NCI-H2227 (cell line): ENCODE measurements around the gene ADCY1.

ENCODE experiments used
- DNase-seq: peaks from one replicate; lab custom pipeline; 2025; ENCODE audit not compliant: unreplicated experiment; lab: John Stamatoyannopoulos, UW

ADCY1 gene

GRCh38 chr7:45663167-45663921 lies 89.2 kb downstream of the ADCY1 start:
- DNase-seq: no peak

DNA sequence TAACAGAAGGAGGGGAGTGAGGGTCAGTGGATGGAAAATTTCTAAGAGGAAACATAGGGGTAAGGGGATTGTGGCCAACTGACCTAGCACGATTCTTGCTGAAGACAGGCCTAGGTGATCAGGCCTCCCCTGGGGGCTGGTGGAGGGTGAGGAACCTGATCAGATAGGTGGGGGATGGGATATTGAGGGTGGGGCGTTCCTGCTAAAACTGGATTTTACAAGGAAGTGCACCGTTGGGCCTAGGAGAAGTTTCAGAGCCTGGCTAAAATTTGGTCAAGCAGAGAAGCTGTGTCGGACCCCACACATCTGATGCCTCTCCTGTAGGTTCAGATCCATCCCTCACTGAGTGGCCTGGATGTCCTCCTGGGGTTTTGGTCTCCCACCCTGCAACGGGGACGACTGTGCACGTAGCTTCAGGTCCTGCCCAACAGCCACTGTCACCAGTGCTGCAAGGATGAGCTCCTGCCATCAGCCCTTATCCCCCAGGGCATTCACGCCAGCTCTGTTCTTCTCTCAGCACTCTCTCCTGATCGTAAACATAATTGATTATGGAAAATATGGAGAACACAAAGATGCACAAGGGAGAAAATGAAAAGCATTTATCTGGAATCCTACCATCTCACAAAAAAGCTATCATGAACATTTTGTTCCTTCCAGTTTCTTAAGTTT lies 89.9 kb downstream of the ADCY1 start:
- no peak for DNase-seq

GRCh38 chr7:45665172-45665571 lies 91.0 kb downstream of the ADCY1 start:
- no peak for DNase-seq

GRCh38 chr7:45670227-45670626 lies 96.1 kb downstream of the ADCY1 start:
- no peak for DNase-seq

- no peak for DNase-seq
Measured at GRCh38 chr7:45670717-45671116, 96.5 kb downstream of the ADCY1 start.

GRCh38 chr7:45677311-45677900 lies 103.2 kb downstream of the ADCY1 start:
- no peak for DNase-seq

DNA sequence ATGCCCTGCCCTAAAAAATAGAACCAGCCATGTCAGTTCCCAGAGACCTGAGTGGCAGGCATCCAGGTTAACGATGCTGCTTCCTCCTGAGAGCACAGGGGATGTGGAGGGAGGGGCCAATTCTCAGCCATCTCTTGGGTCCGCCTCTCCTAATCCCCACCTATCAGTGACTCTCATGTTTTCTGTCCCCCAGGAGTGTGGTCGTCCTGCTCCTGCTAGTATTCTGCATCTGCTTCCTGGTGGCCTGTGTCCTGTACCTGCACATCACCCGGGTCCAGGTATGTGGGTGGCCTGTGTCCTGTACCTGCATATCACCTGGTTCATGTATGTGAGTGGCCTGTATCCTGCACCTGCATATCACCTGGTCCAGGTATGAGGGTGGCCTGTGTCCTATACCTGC lies 105.3 kb downstream of the ADCY1 start:
- DNase-seq: no peak

- DNase-seq: no peak
Measured at GRCh38 chr7:45680776-45681175, 106.6 kb downstream of the ADCY1 start.

- DNase-seq: no peak
Measured at GRCh38 chr7:45681596-45682357, 107.6 kb downstream of the ADCY1 start.

GRCh38 chr7:45682358-45682735 lies 108.2 kb downstream of the ADCY1 start:
- no peak for DNase-seq

GRCh38 chr7:45682836-45683555 lies 108.8 kb downstream of the ADCY1 start:
- DNase-seq: no peak

DNA sequence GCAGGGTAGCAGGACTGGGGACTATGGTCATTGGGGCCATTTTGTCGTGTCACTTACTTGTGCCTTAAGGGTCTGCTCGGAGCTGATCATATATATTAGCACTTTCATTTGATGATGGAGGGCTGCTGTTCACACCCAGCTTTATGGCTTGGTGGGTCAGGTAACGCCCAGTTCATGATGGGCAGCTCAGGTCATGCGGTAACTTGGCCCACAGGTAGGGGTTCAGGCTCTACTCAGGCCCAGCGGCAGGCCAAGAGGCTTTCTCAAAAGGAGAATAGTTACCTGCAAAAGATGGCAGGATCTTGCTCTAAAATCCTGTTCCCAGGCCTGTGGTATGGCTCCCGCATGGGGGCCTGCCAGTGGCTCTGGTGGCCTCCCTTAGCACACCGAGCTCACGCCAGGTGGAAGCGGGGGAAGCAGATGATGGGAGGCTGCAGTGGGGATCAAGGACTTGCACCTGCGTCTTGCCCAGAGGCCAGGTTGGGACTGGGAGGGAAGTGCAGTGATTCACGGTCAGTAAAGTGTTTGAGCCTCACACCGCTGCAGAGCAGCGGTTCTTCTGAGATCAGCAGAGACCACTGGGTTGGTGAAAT lies 109.5 kb downstream of the ADCY1 start:
- no peak for DNase-seq

DNA sequence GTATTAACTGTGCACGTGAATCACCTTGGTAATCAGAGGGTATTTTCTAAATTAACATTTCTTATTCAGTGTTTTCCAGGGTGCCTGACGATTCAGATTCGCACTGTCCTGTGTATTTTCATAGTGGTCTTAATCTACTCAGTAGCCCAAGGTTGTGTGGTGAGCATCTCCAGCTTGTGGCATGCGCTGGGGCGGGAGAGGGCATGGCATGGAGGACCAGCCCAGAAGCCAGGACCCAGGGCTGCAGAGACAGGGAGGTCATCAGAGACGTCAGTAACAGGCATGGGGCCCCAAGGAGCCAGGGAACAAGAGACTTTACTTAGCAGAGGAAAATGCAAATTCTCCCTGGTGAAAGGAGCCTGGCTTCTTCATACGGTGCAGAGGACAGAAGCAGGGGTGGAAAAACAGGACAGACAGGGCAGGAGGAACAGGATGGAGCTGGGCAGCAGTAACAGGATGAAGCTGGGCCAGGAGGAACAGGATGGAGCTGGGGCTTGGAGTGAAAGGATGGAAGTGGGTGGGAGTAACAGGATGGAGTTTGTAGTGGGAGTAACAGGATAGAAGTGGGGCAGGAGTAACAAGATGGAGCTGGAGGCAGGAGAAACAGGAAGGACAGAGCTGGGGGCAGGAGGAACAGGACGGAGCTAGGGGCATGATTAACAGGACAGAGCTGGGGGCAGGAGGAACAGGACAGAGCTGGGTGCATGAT lies 110.9 kb downstream of the ADCY1 start:
- no peak for DNase-seq

DNA sequence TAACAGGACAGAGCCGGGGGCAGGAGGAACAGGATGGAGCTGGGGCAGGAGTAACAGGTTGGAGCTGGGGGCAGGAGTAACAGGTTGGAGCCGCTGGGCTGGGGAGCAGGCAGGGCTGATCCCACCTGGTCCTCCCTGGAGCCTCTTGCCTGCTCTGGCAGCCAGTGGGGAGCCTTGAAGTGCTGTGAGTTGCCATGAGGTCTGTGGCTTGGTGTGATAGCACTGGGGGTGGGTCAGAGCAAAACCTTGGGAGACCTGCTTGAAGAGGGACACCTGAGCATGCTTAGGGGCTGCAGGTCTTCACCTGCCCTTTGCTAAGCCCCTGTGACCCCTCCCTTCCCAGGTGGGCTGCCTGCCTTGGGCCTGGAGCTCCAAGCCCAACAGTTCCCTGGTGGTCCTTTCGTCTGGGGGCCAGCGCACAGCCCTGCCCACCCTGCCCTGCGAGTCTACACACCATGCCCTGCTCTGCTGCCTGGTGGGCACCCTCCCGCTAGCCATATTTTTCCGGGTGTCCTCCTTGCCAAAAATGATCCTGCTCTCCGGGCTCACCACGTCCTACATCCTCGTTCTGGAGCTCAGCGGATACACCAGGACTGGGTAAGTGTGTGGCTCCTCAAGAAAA lies 111.6 kb downstream of the ADCY1 start:
- no peak for DNase-seq

GRCh38 chr7:45686441-45687184 lies 112.4 kb downstream of the ADCY1 start:
- no peak for DNase-seq

DNA sequence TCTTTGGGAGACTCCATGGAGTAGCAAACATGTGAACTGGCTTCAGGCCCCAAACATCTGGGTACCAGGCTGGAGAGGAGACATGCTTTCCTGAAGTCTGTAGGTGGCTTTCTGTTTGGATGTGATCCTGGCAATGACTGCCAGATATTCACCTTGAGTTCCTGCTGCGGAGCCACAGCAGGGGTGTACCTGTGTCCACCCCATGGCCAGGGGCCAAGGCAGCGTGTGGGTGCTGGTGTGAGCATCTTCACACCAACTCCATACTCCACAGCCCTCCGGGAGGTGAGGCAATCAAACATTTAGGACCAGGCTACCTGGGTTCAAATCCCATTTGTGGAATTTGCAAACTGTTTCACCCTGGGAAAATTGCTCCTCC lies 113.0 kb downstream of the ADCY1 start:
- no peak for DNase-seq

DNA sequence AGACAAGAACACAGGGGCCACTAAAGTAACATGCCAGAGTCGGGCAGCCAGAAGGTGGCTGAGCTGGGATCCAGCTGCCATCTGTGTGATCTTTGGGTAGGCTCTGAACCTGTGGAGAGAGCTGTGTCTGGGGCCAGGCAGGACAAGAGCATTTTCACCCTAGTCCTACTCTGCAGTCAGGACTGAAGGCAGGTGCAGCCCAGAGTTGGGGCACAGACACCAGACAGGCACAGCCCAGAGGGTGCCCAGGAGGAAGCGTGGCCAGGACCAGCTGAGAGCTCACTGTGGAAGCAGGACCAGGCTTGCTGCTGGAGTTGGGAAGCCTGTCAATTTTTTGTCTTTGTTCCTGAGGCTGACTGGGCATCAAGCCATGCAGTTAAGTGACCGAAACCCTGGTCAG lies 113.6 kb downstream of the ADCY1 start:
- no peak for DNase-seq

DNA sequence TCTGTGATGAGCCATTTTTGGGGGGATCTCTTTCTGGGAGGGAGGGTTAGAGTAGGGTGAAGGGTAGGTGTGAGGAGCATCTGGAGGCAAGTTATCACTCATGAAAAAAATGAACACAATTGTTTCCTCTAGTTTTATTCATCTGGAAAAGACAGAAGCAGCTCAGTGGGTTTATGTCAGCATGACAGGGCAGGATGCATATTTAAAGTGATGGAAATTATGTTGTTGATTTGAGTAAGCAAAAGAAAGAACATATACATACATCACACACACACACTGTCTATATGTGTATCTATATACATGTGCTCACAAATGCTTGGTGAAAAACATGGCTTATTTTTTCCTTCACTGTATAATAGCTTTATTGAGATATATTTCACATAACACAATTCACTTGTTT lies 114.2 kb downstream of the ADCY1 start:
- DNase-seq: no peak
